C4-2B (cell line): Measurements from ENCODE around the gene MAP2.

ENCODE experiments used
- ZFX ChIP-seq: fragments of 450-650 bp; IDR thresholded peaks from 2 replicates; pipeline ENCODE4 v1.6.1; 2017
- TF ChIP-seq, protein P1 (sequence below): fragments of 450-650 bp; conservative IDR thresholded peaks from 2 replicates; pipeline ENCODE4 v1.5.1; 2017; ENCODE audit warnings: mild to moderate bottlenecking

DNA sequence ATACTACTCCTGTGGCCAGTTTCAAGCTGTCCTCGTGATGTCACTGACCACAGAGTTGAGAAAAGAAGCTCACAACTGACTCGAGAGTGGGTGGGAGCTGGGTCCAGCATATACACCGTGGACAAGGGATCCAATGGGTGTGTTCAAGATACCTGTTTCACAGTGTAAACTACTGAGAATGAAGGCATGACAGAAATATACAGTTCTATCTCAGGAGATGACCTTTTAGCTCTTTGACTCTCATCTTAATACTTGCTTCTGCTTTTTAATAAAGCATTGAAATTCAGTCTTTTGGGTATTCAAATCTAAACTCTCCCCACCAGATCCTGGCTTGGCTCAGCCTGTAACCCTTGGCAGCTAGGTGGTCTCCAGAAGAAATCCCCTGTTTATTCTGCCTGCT, 130.1 kb downstream of the MAP2 start:
- TF ChIP-seq, protein P1, sequence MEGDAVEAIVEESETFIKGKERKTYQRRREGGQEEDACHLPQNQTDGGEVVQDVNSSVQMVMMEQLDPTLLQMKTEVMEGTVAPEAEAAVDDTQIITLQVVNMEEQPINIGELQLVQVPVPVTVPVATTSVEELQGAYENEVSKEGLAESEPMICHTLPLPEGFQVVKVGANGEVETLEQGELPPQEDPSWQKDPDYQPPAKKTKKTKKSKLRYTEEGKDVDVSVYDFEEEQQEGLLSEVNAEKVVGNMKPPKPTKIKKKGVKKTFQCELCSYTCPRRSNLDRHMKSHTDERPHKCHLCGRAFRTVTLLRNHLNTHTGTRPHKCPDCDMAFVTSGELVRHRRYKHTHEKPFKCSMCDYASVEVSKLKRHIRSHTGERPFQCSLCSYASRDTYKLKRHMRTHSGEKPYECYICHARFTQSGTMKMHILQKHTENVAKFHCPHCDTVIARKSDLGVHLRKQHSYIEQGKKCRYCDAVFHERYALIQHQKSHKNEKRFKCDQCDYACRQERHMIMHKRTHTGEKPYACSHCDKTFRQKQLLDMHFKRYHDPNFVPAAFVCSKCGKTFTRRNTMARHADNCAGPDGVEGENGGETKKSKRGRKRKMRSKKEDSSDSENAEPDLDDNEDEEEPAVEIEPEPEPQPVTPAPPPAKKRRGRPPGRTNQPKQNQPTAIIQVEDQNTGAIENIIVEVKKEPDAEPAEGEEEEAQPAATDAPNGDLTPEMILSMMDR = no peak
- TF ChIP-seq ZFX = no peak
